IPS DF 4.7 (cell line): ENCODE measurements around the gene ADRA2B.
"Not testable (repeated sequence)": the region's sequence is repeated elsewhere in the genome, so short reads cannot be mapped to it uniquely, and the experiment has no call there.

ENCODE experiments used
- DNase-seq: peaks from one replicate; pipeline ENCODE4 v3.0.0-alpha.2; 2013; ENCODE audit warnings: low spot score; ENCODE audit errors: extremely low read depth

Gene ADRA2B

DNA sequence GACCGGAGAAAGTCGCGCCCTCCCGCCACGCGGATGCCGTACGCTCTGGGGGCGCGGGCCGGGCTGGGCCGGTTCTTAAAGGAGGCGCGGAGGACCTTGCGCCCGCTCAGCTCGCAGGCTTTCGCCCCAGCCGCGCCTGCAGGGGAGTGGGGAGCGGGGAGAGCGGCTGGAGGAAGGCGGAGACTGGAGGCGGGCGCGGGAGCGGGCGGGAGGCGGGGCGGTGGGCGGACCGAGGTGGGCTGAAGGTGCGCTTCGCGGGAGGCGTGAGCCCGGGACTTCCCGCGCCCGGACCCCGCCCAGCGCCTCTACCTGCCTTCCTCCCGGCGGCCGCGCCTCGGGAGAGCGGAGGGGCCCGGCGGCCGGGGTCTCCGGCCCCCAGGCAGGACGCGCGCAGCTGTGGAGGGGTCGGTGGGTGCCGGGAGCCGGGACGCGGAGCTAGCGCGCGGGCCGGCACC lies at the start of gene ADRA2B:
TSS of gene ADRA2B (minus strand) at position 148 of the 455 bp plus-strand sequence. CDS start 422 bp downstream, outside the sequence.
- DNase-seq: no peak

DNA sequence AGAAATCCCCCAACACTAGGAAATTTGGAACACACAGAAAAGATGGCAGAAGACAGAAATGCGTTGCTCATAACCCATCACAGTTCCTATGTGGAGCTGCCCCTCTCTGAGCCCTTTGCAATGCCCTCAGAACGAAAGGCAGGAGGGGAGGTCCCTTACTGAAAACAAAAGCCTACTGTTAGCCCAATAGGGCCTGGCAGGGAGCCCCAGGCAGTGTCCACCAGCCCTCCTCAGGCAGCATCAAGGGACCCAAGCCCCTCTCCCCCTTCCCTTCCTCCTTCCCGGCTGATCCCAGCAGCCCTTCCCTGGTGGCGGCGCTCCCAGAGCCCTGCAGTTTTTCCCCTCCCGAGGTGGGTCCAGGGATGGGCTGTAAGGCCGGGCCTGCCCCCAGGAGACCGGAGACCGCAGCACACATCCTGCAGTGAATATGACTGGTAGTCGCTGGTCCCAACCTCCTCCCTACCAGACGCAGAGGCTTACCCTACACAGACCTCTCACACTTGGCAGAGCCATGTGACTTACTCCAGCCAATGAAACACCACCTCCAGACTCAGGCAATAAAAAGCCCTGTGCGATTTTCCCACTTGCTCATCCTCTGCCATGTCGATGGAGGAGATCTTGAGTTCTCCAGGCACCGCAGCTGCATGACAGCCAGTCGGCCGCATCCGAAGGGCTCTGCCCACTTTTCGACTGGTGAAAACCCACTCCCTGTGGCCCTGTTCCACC lies 48.3 kb upstream of the ADRA2B start:
- no peak for DNase-seq

DNA sequence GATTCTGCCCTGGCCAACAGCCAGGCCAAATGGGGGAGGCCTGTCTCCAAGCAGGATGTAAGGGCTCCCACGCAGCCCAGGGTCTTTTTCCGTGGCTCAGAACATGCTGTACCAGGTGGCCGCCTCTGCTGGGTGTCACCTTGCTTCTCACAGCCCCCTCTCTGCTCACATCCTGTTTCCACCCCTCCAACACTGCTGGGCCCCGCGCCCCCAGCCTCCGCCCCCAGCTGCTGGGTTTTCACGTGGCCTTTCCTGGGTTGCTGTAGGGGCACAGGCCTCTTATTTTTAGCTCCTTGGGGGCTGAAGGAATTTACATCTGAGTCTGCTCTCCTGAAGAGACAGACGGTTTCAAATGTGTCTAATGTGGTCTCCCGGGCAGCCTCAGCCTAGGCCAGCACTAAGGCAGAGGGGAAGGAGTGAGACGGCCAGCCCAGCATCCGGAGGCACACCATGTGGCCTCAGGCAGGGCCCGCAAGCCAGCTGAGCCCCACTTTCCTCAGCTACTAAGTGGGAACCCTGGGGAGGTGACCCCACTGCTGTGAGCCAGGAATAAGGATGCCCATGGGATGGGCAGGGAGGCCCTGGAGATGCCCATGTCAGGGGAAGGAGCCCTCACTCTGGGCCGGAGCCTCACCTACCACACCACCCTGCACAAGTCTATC lies 47.5 kb upstream of the ADRA2B start:
- DNase-seq: no peak

DNA sequence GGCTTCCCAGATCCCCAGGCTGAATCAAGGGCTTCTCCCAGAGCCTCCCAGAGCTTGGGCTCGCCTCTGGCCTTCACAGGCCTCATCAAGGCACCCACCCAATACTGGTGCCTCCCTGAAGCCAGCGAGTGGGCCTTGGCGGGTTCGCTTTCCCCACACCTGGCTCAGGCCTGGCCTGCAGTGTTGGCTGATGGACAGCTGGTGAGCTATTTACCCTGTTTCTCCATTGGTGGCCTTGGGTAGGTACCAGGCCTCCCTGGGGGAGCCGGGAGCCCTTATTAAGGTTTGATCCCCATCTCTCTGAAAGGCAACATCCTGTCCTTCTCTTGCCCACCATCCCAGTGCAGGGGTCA lies 47.0 kb upstream of the ADRA2B start:
- DNase-seq: no peak

DNA sequence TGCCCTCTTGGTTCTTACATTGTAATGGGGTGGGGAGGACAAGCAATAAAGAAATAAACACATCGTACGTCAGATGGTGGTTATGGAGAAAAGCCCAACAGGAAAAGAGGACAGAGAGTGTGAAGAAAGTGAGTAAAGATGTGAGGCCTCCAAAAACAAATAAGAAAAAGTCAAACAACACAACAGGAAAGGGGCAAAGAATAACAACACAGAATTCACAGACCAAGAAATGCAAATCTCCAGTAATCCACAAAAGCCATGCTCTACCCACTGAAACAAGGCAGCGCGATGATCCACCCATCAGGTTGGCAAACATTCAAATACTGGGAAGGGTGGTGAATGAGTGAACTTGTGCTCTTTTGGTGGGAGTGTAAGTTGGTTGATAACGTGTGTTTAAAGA lies 45.5 kb upstream of the ADRA2B start:
- DNase-seq: no peak

DNA sequence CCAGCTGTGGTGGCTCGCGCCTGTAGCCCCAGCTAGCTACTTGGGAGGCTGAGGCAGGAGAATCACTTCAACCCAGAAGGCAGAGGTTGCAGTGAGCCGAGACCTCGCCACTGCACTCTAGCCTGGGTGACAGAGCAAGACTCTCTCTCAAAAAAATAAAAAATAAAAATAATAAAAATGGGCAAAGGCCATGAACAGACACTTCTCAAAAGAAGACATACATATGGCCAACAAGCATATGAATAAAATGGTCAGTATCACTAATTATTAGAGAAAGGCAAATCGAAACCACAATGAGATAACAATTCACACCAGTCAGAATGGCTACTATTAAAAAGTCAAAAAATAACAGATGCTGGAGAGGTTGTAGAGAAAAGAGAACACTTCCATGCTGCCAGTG lies 44.0 kb upstream of the ADRA2B start:
- DNase-seq: not testable (repeated sequence)

DNA sequence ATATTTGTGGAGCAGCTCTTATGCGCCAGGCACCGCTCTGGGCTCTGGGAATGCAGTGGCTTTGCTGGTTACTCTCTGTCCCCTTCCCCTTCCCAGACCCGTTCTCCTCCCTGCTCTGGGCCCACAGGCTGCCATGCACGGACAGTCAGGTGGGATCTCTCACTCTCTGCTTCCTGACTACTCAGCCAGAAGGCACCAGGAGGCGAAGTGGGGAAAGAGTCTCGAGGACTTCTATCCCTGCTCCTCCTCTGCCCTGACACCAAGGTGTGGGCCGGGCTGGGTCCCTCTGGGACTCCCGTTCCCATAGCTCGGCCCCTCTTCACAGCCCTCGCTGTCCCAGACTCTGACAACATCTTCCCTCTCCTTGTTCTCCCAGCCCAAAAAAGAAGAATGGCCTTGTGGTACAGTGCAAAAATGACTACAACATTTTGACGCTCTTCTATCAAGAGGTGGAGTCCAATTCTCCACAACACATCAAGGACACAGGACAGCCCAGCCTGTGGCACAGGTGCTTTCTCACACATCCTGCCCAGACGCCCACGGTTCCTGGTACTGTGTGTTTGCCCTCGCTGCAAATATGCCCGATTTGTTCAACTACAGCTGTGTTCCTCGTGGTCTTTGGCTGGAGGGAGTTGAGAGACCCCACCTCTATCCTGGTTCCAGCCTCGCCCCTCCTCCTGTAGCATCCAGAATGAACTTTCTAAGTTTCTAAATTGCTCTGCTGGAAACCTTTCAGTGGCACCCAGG lies 42.9 kb upstream of the ADRA2B start:
- DNase-seq: no peak

DNA sequence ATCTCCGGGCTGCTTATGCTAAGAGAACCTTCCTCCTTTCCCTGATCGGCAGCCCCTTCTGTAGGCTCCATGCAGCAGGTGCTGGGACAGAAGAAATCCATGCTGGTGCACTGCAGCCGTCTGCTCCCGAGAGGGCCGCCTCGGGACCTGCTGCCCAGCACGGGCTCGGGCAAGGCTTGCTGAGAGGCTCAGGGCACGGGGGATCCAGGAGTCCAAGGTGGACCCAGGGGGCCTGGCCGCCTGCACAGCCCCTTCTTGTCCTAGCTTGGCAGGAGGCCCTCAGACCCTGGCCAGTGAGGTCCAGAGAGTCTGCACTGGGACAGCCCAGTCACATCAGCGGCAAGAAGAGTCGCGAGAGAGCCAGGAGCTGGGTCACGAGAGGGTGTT lies 42.2 kb upstream of the ADRA2B start:
- DNase-seq: no peak

DNA sequence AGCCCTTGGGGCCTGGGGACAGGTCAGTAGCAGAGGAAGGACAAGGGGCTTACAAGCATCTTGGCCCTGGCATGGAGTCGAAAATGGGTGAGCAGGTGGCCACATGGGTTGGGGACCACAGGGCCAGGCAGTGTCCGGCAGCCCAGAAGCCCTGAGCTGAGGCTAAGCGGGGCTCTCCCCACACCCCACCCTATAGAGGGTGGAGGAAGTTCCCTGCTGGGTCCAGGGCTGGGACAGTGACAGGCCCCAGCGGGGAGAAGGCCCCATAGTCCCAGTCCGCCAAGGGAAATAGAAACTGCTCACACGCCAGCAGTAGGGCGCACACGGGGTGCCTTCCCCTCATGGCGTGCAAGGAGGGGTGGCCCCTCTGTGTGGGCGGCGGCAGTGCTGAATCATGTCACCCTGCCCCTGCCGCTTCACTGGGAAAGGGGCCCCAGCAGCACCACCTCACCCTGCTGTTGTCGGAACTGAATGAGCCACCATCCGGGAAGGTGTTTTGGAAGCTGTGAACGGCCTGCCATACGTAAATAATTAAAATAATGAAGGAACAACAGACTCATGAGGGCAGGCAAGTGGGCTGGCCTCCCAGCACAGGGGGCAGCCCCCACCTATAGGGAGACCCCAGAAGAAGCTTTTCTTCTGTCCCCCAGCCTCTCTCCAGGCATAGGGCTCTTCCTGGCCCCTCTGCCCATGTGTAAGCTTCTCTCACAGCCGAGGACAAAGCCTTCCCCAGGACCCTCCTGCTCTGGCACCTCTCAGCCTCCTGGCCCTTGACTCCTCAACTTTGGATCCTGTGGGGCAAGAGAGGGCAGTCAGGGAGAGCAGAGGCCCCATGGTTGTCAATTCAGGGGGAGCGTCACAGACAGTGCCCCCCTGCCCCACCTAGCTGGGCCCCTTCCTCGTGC lies 41.5 kb upstream of the ADRA2B start:
- no peak for DNase-seq

DNA sequence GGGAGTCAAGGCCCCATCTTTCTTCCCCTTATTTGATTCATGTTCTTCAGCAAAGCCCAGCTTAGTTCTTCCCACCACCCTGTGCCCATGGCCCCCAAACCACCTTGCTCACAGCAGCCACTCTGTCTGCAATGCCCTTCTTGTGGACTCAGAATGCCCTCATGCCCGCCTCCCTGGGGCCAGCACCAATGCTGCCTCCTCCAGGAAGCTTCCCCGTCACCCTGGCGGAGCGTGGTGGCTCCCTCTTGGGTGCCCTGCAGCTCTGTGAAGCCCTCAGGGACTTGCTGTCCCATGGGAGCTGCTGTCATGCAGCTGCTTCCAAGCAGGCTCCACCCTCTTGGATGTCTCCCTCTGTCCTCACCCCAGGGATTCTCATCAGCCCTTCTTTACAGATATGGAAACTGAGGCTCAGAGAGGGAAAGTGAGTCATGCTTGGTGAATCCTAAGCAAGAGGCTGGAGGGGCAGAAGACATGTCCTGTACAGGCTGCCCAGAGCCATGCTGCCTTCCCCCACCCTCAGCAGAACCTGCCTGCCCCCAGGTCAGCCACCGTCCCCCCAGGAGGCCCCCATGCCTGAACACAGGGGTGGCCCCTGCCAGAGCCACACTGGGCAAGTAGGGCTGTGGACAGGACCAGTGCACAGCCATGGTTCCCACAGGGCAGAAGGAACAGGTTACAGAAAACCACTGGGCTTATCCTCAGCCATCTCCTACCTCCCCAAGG lies 40.7 kb upstream of the ADRA2B start:
- DNase-seq: no peak

DNA sequence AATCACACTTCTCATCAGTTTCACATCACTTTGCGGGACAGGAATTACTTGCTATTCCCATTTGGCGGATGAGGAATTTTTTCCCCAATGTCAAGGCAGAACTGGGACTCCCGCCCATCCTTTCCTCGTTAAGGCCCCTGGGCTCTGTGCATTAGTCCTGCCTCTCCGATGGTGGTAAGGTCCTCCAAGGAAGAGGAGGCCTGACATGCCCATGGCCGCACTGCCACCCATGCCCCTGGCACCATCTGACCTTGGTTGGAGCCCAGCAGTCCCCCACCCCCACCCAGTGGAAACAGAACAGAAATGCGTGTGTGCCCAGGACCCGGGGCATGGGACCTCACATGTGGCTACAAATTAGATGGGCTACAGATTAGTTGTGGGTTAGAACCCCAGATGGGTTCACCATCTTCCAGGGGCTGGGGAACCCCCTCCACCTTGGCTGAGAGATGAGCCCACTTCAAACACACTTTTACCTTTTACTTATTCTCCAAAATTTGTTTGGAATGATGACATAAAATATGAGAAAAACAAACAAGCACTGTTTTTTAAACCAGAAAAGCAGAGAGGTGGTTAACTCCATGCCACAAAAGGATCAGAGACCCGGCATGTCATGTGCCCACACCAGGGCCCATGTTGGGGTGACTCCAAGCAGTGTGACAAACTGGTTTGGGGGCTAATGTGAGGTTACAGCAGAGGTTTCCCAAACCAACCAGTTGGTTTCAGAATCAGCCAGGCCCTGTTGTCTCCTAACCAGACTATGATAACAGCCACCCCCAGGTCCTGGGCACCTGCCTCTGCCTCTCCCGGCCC lies 39.8 kb upstream of the ADRA2B start:
- no peak for DNase-seq

DNA sequence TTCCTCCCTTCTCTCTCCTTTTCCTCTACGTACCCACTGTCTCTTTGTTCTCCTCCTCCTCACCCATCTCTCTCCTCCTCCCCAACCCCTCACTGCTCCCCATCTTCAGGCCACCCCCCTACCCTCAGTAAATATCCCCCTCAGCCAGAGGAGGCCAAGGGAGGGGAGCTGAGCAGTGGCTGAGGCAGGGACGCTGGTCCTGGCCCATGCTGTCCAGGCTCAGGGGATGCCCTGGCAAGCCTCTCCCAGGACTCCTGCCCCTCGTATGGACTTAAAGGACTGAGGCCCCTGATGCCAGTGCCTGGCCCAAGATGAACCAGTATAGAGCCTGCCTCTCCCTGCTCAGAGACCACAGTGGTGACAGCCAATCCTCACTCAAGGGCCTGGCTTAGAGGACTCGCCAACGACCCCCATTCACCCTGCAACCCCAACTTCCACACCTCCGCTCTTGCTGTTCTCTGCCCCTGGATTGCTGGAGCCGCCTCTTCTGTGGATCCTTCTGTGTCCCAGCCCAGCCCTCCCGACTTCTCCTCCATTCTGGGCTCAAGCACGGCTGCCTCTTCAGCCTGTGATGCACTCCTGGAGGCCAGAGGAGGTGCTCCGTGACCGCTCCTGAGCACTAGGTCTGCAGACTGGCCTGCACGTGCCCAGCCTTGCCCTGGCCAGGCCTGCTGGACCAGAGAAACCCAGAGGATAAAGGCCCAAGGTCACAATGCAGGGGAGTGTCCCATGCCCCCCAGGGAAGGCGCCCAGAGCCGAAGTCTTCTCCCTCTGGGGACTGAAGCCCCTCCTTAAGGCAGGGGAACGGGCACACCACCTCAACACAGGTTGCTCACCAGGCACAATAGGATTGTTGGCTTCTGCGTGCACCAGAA lies 38.4 kb upstream of the ADRA2B start:
- no peak for DNase-seq

DNA sequence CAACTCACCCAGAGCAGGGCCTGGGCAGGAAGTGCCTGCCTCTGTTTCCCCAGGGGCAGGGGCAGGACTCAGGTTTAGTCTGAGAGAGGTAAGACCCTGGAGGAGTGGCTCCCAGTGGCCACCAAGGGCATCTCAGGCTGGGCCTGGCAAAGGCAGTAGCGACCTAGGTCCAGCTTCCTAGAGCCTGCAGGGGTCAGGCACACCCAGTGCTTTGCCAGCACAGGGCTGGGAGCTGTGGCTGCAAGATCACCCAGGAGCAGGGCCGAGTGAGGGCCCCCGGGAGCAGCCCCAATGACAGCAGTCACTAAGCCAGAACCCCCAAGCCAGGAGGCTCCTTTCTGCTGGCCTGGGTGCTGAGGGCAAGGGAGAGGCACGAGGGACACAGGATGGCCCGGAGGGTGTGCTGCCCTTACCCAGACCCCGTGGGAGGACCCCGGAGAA lies 37.6 kb upstream of the ADRA2B start:
- DNase-seq: no peak

DNA sequence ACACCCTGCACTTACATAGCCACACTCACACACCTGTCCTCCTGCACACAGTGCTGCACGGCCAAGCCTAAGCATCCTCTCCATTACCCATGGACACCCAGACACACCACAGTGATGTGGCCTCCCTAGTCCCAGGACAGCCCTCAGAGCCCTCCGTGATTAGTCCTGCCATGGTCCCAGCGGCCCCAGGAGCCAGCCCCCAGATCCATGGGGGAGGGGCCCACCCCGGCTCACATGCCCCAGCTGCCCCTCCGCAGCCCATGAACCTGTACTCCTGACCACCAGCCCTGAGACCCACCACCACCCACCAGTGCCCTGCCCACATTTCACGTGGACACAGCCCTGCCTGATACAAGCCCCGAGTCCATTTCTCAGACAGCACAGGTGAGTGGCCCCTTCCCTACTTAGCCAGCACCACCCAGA lies 36.9 kb upstream of the ADRA2B start:
- no peak for DNase-seq

DNA sequence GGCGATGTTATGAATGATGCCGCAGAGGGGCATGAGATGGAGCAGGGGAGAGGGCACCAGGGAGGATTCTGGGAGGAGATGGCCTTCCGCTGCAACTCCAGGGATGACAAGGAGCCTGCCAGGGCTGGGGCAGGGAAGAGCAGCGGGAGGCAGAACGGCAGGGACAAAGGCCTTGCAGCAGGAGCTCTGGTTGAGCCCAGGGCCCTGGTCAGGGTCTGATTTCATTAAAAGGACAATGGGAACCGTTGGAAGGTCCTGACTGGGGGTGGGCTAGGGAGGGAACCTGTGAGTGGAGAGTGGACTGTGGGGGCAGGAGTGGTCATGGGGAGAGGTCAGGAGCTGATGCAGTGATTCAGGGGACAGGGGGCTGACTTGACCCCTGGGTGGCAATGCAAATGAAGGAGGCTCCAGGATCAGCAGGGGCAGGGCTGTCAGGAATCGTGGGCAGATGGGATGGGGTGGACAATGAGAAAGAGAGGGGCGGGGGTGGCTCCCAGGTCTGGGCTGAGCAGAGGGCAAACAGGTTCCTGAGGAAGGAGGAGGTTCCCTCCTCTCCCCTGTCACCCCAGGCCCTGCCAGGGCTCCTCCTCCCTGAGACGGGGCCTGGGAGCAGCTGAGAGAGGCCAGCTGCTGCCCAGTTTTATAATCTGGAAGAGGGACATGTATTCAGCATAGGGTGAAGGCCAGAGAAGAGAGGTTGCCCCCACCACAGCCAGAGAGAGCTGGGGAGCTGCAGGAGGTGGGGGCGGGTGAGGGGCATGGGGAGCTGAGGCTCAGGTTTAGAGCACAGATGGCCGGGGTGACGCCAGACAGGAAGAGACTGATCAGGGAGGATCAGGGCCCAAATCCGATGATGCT lies 36.2 kb upstream of the ADRA2B start:
- no peak for DNase-seq

DNA sequence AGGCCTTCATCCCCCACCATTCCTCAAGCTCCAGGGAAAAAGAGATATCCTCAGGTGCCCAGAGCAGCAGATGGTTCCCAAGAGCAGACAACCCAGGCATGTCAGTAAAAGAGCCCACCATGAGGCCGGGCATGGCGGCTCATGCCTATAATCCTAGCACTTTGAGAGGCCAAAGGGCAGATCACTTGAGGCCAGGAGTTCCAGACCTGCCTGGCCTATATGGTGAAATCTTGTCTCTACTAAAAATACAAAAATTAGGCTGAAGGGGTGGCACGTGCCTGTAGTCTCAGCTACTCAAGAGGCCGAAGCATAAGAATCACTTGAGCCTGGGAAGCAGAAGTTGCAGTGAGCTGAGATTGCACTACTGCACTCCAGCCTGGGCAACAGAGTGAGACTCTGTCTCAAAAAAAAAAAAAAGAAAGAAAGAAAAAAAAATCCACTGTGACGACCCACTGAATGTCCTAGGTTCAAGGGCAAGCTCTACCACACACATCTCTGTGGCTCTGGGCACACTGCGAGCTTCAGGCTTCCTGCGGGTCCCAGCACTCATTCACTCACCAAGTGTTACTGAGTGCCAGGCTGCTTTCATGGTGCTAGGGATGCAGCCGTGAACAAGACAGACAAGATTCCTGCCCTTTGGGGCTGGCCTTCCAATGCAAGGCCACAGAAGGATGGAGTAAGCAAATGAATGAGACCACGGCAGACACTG lies 35.4 kb upstream of the ADRA2B start:
- DNase-seq: no peak
